Body of pancreas (tissue), 4 donors: ENCODE results near the gene EVL.

ENCODE experiments used
- CTCF ChIP-seq, 7 experiments: fragments of 450-650 bp in 4 of 7; fragments of 200-600 bp in 3 of 7; sonication (generic) in 3 of 7; IDR thresholded peaks; one replicate each; pipeline ENCODE4 v1.5.1; 2016 to 2019; ENCODE audit warnings: antibody characterized with exemption in 7 of 7
- POLR2A ChIP-seq, 3 donors: fragments of 450-650 bp; IDR thresholded peaks; one replicate each; pipeline ENCODE4 v1.6.1; 2016; ENCODE audit warnings: antibody characterized with exemption in 3 of 3, mild to moderate bottlenecking in 2 of 3

- TF ChIP-seq CTCF (IDR thresholded peaks at IDR 0.05) (no peak), POLR2A (IDR thresholded peaks at IDR 0.05) (no peak)
Measured at GRCh38 chr14:100178691-100179090, 113.5 kb downstream of the EVL start.
